ENCODE results near the gene ACOT7.
"Not testable (repeated sequence)": the region's sequence is repeated elsewhere in the genome, so short reads cannot be mapped to it uniquely, and the experiment has no call there.

Gene ACOT7

GRCh38 chr1:6395130-6395529 is 1.6 kb upstream of the ACOT7 start:
- DNase-seq = not testable (repeated sequence)

DNA sequence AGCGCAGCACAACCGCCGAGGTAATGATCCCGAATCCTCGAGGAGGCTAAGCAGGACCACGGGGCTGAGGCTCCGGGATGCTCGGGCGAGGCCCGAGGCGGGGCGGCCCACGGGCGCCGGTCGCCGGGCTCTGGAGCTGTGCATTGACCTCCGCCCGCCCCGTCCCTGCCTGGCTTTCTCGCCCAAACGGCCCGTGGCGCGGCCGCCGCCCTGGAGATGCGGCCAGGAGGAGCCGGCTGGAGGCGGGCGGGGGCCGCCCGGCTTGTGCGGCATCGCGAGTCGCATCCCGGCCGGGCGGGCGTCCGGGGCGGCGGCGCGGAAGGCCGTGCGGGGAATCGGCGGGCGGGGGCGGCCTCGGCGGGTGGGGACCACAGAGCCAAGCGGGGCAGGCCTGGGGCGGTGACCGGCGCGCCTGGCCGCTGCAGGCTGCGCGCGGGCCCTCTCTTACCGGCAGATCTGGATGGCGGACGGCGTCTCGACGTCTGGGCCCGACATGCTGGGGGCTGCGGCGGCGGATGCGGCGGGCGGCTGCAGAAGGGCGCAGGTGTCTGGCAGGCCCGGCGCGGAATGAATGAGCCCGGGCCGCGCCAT is 663 bp downstream of the ACOT7 start:
- no peak for DNase-seq

- DNase-seq = peak; percentile 35
Observed at GRCh38 chr1:6391951-6392808, 1.4 kb downstream of the ACOT7 start.

- no peak for DNase-seq
Observed at GRCh38 chr1:6389971-6390370, 3.6 kb downstream of the ACOT7 start.

DNA sequence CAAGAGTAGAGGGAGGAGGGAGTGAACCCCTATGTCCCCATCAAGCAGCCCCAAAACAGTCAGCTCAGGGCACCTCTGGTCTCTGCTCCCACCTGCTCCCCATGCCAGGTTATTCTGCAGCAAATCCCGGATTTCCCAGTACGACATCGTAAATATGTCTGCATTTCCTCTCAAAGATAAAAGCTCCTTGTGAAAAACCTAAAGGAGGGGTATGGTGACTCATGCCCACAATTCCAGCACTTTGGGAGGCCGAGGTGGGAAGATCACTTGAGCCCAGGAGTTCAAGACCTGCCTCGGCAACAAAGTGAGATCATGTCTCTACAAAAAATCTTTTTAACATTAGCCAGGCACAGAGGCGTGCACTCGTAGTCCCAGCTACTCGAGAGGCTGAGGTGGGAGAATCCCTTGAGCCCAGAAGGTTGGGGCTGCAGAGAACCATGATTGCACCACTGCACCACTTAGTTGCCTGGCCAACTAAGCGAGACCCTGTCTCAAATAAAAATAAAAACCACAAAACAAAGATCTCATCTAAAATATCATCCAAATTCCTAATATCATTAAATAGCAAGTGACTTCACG is 7.1 kb downstream of the ACOT7 start:
- no peak for DNase-seq

GRCh38 chr1:6385488-6386191 is 7.9 kb downstream of the ACOT7 start:
- DNase-seq = peak; percentile 74

GRCh38 chr1:6384962-6385361 is 8.6 kb downstream of the ACOT7 start:
- peak; percentile 56 for DNase-seq

- DNase-seq = no peak
Observed at GRCh38 chr1:6384135-6384534, 9.4 kb downstream of the ACOT7 start.

DNA sequence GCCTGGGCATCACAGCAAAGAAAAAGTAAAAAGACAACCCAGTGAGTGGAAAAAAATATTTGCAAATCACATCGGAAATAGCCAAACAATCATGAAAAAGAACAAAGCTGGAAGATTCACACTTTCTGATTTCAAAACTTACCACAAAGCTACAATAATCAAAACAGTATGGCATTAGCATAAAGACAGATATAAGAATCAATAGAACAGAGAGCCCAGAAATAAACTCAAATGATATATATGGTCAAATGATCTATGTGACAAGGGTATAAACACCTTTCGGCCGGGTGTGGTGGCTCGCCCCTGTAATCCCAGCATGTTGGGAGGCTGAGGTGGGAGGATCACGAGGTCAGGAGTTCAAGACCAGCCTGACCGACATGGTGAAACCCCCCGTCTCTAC is 13.5 kb downstream of the ACOT7 start:
- no peak for DNase-seq

DNA sequence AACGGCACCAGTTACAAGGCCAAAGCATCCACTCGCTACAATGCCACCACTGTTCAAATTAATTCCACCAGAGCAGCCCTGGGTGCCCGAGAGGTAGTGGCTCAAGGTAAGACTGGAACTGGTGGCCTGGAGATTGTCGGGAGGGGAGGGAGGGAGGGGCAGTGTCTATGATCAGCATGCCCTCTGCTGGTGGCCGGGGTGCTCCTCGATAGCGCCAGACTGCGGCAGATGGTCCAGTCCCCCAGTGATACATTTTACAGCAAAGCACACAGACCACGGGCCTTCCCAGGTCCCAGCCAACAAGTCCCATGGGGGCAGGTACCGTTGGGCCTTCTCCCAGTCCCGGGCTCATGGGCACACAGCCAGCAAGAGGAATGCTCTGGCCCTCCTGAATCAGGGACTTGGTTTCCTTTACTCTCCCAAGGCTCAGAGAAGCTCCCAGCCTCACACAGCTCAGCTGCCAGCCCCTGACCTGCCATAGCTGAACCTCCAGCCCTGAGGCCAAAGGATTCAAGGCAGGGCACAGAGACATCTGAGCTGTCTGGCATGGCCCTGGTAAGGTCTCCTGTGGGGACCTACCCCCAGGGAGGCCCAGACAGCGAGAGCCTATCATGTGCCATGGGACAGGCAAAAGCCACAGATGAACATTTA is 15.3 kb downstream of the ACOT7 start:
- no peak for DNase-seq

GRCh38 chr1:6373961-6374720 is 19.4 kb downstream of the ACOT7 start:
- peak; percentile 95 for DNase-seq

DNA sequence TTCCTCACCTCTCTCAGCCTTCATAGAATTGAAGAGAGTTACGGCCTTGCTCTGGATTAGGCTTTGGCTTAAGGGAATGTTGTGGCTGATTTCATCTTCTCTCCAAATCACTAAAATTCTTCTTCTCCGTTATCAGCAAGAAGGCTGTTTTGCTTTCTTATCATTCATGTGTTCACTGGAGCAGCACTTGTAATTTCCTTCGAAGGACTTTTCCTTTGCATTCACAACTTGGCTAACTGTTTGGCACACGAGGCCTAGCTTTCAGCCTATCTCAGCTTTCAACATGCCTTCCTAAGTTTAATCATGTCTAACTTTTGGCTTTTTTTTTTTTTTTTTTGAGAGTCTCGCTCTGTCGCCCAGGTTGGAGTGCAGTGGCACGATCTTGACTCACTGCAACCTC is 21.3 kb downstream of the ACOT7 start:
- DNase-seq = not testable (repeated sequence)

- no peak for DNase-seq
Observed at GRCh38 chr1:6370006-6370405, 23.6 kb downstream of the ACOT7 start.

- DNase-seq = no peak
Observed at GRCh38 chr1:6367381-6368012, 26.1 kb downstream of the ACOT7 start.

DNA sequence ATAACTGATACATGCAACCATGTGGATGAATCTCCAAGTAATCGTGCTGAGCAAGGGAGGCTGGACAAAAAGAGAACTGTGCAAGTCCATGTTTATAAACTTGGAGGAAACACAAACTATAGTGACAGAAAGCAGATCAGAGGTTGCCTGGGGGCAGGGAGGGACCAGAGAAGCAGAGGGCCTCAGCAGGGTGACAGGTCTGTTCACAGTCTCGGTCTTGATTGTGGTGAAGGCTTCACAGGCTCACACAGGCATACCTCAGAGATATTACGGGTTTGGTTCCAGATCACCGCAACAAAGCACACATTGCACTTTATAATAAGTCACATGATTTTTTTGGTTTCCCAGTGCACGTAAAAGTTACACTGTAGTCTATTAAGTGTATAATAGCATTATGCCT is 28.5 kb downstream of the ACOT7 start:
- DNase-seq = no peak

- DNase-seq = peak; percentile 73
Observed at GRCh38 chr1:6363085-6363884, 30.3 kb downstream of the ACOT7 start.

DNA sequence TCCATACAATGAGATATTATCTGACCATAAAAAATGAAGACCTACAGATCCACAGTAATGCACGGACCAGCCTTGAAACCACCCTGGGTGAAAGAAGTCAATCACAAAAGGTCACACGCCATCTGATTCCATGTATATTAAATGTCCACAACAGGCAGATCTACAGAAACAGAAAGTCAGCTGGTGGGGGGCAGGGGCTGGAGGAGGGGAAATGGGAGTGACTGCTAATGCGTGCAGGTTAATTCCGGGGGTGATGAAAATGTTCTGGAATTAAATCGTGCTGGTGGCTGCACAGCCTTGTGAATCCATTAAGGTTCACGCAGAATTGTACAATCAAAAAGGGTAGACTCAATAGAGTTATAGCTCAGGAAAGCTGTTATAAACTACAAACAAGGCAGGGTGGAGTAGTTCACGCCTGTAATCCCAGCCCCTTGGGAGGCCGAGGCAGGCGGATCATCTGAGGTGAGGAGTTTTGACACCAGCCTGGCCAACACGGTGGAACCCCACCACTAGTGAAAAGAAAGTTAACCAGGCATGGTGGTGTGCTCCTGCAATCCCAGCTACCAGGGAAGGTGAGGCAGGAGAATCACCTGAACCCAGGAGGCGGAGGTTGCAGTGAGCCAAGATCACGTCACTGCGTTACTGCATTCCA is 32.3 kb downstream of the ACOT7 start:
- no peak for DNase-seq

DNA sequence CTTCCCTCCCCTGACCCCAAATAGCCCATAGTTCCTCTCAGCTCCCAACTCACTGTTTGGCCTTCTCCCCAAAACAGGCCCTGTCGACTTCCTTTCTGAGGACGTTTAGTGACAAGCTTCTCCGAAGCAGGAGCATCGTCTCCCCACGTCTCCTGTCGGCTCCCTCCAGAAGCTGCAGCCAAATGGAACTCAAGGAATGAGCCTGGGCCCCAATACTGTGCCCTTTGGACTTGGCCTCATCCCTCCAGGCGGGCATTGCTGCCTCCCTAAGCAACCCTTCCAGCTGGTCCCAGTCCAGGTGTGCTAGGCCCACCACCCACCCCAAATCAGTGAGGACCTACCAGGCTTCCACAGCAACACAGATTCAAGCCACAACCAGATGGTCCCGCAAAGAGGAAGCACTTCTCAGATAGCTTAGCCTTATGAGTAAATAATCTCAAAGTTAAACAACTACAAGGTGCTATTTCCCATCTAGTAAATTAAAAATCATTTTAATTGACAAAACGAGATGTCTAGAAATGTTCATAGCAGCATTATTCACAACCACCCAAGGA is 33.0 kb downstream of the ACOT7 start:
- no peak for DNase-seq

DNA sequence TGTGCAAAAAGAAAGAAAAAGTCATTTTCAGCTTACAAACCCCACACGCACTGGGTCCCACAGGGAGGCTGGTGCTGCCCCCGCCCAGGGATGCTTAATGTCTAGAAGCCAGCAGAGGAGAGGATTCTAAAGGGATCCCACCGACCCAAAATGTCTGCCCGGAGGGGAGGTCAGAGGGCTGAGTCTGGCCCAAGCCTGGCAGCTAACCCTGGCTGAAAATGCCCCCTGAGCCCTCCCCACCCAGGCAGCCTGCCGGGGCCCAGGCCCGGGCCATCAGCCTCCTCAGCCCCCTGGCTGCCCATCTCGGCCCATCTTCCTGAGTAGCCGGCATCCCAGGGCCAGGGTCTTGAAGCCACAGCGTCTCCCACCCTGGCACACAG is 33.5 kb downstream of the ACOT7 start:
- no peak for DNase-seq

All from NCI-H1105 treated with DMSO at 0.1 percent for 48 hours (cell line).